Spleen (tissue), 7 donors: ENCODE results near the gene MRPL38.
"Not testable (repeated sequence)": the region's sequence is repeated elsewhere in the genome, so short reads cannot be mapped to it uniquely, and the experiment has no call there.

Experiments used
- POLR2A ChIP-seq, 3 donors: fragments of 450-650 bp; IDR thresholded peaks; one replicate each; pipeline ENCODE4 v1.5.1; 2017; ENCODE audit warnings: antibody characterized with exemption in 3 of 3, mild to moderate bottlenecking in 1 of 3
- TF ChIP-seq, protein P1 (sequence below), 11 experiments: fragments of 200-600 bp in 7 of 11; fragments of 450-650 bp in 4 of 11; sonication (generic) in 4 of 11; IDR thresholded peaks in 8 of 11; conservative IDR thresholded peaks in 3 of 11; 1 replicate in 7 of 11; 2 replicates in 4 of 11; pipeline versions ENCODE4 v1.4.0 to v1.8.0; 2016 to 2021; ENCODE audit warnings: antibody characterized with exemption in 11 of 11, inconsistent platforms in 4 of 11, mild to moderate bottlenecking in 1 of 11
- donor health status: DM: no; HTN: no; CAD: no; lungs with moderate emphysema.
- donor health status: DM: no; HTN: no; CAD: no.
- donor health status: DM: no; HTN: no; CAD: no.

DNA sequence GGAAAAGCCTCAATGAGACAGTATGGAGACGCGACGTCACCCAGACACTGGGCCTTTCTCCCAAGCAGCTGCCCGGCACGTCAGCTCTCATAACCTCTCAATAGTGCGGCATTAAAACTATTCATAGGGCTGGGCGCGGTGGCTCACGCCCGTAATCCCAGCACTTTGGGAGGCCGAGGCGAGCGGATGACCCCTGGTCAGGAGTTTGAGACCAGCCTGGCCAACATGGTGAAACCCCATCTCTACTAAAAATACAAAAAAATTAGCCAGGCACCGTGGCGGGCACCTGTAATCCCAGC, 53.0 kb downstream of the MRPL38 start:
- TF ChIP-seq, protein P1, sequence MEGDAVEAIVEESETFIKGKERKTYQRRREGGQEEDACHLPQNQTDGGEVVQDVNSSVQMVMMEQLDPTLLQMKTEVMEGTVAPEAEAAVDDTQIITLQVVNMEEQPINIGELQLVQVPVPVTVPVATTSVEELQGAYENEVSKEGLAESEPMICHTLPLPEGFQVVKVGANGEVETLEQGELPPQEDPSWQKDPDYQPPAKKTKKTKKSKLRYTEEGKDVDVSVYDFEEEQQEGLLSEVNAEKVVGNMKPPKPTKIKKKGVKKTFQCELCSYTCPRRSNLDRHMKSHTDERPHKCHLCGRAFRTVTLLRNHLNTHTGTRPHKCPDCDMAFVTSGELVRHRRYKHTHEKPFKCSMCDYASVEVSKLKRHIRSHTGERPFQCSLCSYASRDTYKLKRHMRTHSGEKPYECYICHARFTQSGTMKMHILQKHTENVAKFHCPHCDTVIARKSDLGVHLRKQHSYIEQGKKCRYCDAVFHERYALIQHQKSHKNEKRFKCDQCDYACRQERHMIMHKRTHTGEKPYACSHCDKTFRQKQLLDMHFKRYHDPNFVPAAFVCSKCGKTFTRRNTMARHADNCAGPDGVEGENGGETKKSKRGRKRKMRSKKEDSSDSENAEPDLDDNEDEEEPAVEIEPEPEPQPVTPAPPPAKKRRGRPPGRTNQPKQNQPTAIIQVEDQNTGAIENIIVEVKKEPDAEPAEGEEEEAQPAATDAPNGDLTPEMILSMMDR (IDR thresholded peaks at IDR 0.05 in 8 of 11, conservative IDR thresholded peaks at IDR 0.05 in 3 of 11): not testable (repeated sequence)
- not testable (repeated sequence) for TF ChIP-seq POLR2A (IDR thresholded peaks at IDR 0.05)
